HFFc6 (cell line): ENCODE measurements around the gene SUGCT. TPM values are rescaled to one million over a fixed set of nuclear protein-coding genes. Genes with fewer than 3 reads are reported as not detected.
A peak's percentile ranks its signal among the peaks of the same experiment; 100 is the strongest.

Experiments
- DNase-seq: peaks from one replicate; pipeline ENCODE4 v3.0.0-alpha.2; 2018
- H3K27ac Mint-ChIP-seq: 2 replicates; pipeline ENCODE4 v1.8.0; 2020; ENCODE audit warnings: mild to moderate bottlenecking, mixed read lengths
- H3K27me3 Mint-ChIP-seq: 2 replicates; pipeline ENCODE4 v1.8.0; 2021; ENCODE audit warnings: mild to moderate bottlenecking, moderate library complexity, mixed read lengths; ENCODE audit not compliant: insufficient read depth
- H3K36me3 Mint-ChIP-seq: 2 replicates; pipeline ENCODE4 v1.8.0; 2021; ENCODE audit warnings: low read depth, mixed read lengths
- H3K4me1 Mint-ChIP-seq: 2 replicates; pipeline ENCODE4 v1.8.0; 2020; ENCODE audit warnings: low read depth, mixed read lengths
- H3K4me3 Mint-ChIP-seq: 2 replicates; pipeline ENCODE4 v1.8.0; 2020; ENCODE audit warnings: mild to moderate bottlenecking, moderate library complexity, mixed read lengths
- H3K9me3 Mint-ChIP-seq: 2 replicates; pipeline ENCODE4 v1.8.0; 2020; ENCODE audit warnings: mild to moderate bottlenecking, mixed read lengths
- CTCF ChIP-seq: fragments of 200-600 bp; sonication (generic); IDR thresholded peaks from 2 replicates; pipeline ENCODE4 v1.5.0; 2021; ENCODE audit warnings: antibody characterized with exemption, mild to moderate bottlenecking
- total RNA-seq, 6 experiments: library from RNA; stranded (reverse); fragmentation: NEBNext Ultra II Directional; extraction: Animal tissue kit (Norgen Biotek cat#: 25700); gene quantifications; 2 replicates in 1 of 6; 3 replicates in 5 of 6; pipeline ENCODE4 v1.2.3, GENCODE V29; 2021

The SUGCT gene
- total RNA-seq, 6 experiments from 2014 or later, result 12.9 to 20.1 (median 17.1) TPM

GRCh38 chr7:40758590-40758989, 623.8 kb downstream of the SUGCT start:
- no peak overlapping the region for H3K4me3 Mint-ChIP-seq
- H3K27me3 Mint-ChIP-seq, result peaks cover 1% of the 10 kb centered on the region; the same call in 1 of the 2 replicates
- no peak overlapping the region for H3K27ac Mint-ChIP-seq
- TF ChIP-seq CTCF, result no peak
- H3K9me3 Mint-ChIP-seq, result no peaks in the 10 kb centered on the region
- no peak for DNase-seq
- peaks cover 43% of the 10 kb centered on the region for H3K4me1 Mint-ChIP-seq
- no peaks in the 10 kb centered on the region for H3K36me3 Mint-ChIP-seq

GRCh38 chr7:40760293-40760964, 625.6 kb downstream of the SUGCT start:
- TF ChIP-seq CTCF, result no peak
- DNase-seq, result no peak
- Mint-ChIP-seq H3K4me1 (peaks cover 39% of the 10 kb centered on the region), H3K9me3 (no peaks in the 10 kb centered on the region), H3K27ac (no peak overlapping the region), H3K4me3 (no peak overlapping the region), H3K27me3 (no peaks in the 10 kb centered on the region), H3K36me3 (no peaks in the 10 kb centered on the region)

GRCh38 chr7:40760987-40761386, 626.2 kb downstream of the SUGCT start:
- Mint-ChIP-seq H3K4me1 (peaks cover 34% of the 10 kb centered on the region), H3K36me3 (no peaks in the 10 kb centered on the region), H3K4me3 (no peak overlapping the region), H3K27me3 (no peaks in the 10 kb centered on the region), H3K9me3 (no peaks in the 10 kb centered on the region), H3K27ac (no peak overlapping the region)
- TF ChIP-seq CTCF, result no peak
- DNase-seq, result no peak

GRCh38 chr7:40761762-40762560, 627.2 kb downstream of the SUGCT start:
- Mint-ChIP-seq H3K27ac (no peak overlapping the region), H3K4me3 (no peak overlapping the region), H3K27me3 (no peaks in the 10 kb centered on the region), H3K36me3 (no peaks in the 10 kb centered on the region), H3K4me1 (peaks cover 27% of the 10 kb centered on the region), H3K9me3 (no peaks in the 10 kb centered on the region)
- no peak for DNase-seq
- no peak; the same call in 1 of the 2 replicates for TF ChIP-seq CTCF

- DNase-seq, result peak; percentile 31
- no peaks in the 10 kb centered on the region for H3K36me3 Mint-ChIP-seq
- H3K27me3 Mint-ChIP-seq, result no peaks in the 10 kb centered on the region; the same call in 1 of the 2 replicates
- peaks cover 26% of the 10 kb centered on the region for H3K4me1 Mint-ChIP-seq
- H3K9me3 Mint-ChIP-seq, result no peaks in the 10 kb centered on the region
- H3K27ac Mint-ChIP-seq, result peak overlapping the region; percentile 52
- peak; percentile 56 for TF ChIP-seq CTCF
- no peak overlapping the region for H3K4me3 Mint-ChIP-seq
Measured at GRCh38 chr7:40763319-40764287, 628.8 kb downstream of the SUGCT start.
